SU-DHL-6 (cell line): ENCODE data around the gene SUCLG2.

Experiments used
- EZH2phosphoT487 ChIP-seq: fragments of 200-600 bp; sonication (generic), shearing (Covaris generic); conservative IDR thresholded peaks from 2 replicates; pipeline ENCODE4 v1.6.1; 2018; ENCODE audit warnings: mild to moderate bottlenecking, antibody characterized with exemption, low read length, moderate library complexity, mixed read lengths
- TF ChIP-seq, protein P1 (sequence below): fragments of 200-600 bp; sonication (generic); IDR thresholded peaks from one replicate; pipeline ENCODE4 v1.5.1; 2017; ENCODE audit warnings: antibody characterized with exemption, mild to moderate bottlenecking, low read length, moderate library complexity; ENCODE audit not compliant: insufficient read depth, poor library complexity, severe bottlenecking

DNA sequence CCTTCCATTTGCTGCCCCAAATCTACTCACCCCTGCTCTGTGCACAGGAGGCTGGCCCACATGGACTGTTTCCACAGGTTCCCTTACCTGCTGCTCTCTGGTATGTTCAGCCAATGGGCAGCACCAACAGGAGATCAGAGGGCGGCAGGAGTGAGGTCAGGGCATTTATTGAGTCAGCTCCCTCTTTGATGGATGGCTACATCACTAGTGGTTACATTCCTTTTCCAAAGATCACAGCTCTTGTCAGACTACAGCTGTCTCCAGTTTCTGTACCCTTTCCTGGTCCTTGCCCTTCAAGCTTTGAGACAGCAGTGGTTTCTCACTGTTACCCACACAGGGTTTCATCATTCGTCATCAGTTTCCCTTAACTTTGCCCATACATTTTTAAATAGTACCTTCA, 325.1 kb downstream of the SUCLG2 start:
- no peak for TF ChIP-seq EZH2phosphoT487
- TF ChIP-seq, protein P1, sequence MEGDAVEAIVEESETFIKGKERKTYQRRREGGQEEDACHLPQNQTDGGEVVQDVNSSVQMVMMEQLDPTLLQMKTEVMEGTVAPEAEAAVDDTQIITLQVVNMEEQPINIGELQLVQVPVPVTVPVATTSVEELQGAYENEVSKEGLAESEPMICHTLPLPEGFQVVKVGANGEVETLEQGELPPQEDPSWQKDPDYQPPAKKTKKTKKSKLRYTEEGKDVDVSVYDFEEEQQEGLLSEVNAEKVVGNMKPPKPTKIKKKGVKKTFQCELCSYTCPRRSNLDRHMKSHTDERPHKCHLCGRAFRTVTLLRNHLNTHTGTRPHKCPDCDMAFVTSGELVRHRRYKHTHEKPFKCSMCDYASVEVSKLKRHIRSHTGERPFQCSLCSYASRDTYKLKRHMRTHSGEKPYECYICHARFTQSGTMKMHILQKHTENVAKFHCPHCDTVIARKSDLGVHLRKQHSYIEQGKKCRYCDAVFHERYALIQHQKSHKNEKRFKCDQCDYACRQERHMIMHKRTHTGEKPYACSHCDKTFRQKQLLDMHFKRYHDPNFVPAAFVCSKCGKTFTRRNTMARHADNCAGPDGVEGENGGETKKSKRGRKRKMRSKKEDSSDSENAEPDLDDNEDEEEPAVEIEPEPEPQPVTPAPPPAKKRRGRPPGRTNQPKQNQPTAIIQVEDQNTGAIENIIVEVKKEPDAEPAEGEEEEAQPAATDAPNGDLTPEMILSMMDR = no peak
